Colonic mucosa (tissue), 4 donors: Measurements from ENCODE around the gene SKIC3. TPM values are rescaled to one million over a fixed set of nuclear protein-coding genes. Genes with fewer than 3 reads are reported as not detected.

ENCODE experiments used
- DNase-seq: peaks from one replicate; pipeline ENCODE4 v3.0.0-alpha.2; 2020
- H3K27ac ChIP-seq: fragments of 200-600 bp; one replicate; pipeline ENCODE4 v1.8.0; 2021
- H3K27me3 ChIP-seq: fragments of 200-600 bp; one replicate; pipeline ENCODE4 v1.8.0; 2021
- H3K36me3 ChIP-seq: fragments of 200-600 bp; one replicate; pipeline ENCODE4 v1.8.0; 2021
- H3K4me1 ChIP-seq: fragments of 200-600 bp; one replicate; pipeline ENCODE4 v1.8.0; 2021; ENCODE audit warnings: mild to moderate bottlenecking
- H3K4me3 ChIP-seq: fragments of 200-600 bp; one replicate; pipeline ENCODE4 v1.8.0; 2021
- H3K9ac ChIP-seq, 2 donors: one replicate each; pipeline ENCODE4 v1.7.0; 2013; ENCODE audit warnings: control low read depth in 2 of 2, low read depth in 2 of 2, low read length in 2 of 2
- H3K9me3 ChIP-seq: fragments of 200-600 bp; one replicate; pipeline ENCODE4 v1.8.0; 2021
- intact Hi-C: fragments of 100-400 bp; cut with DNase I; formaldehyde crosslinking; loops from one replicate; pipeline ENCODE4 v1.14.1; 2022
- total RNA-seq, 2 donors: library from RNA; stranded (reverse); fragmentation: NEBNext Ultra II Directional in 1 of 2; extraction: Animal tissue kit (Norgen Biotek cat#: 25700) in 1 of 2; gene quantifications; one replicate each; pipeline ENCODE4 v1.2.1, GENCODE V29; 2021
- TF ChIP-seq, protein P1 (sequence below): fragments of 200-600 bp; IDR thresholded peaks from one replicate; pipeline ENCODE4 v1.8.0; 2022; ENCODE audit warnings: antibody characterized with exemption, mild to moderate bottlenecking
- donor health status: healthy.
- donor health status: DM: no; HTN: no; CAD: no.
- donor health status: DM: no; HTN: no; CAD: no.

Gene SKIC3
- total RNA-seq = 10 to 100 TPM; 51.3 to 65.8 TPM

DNA sequence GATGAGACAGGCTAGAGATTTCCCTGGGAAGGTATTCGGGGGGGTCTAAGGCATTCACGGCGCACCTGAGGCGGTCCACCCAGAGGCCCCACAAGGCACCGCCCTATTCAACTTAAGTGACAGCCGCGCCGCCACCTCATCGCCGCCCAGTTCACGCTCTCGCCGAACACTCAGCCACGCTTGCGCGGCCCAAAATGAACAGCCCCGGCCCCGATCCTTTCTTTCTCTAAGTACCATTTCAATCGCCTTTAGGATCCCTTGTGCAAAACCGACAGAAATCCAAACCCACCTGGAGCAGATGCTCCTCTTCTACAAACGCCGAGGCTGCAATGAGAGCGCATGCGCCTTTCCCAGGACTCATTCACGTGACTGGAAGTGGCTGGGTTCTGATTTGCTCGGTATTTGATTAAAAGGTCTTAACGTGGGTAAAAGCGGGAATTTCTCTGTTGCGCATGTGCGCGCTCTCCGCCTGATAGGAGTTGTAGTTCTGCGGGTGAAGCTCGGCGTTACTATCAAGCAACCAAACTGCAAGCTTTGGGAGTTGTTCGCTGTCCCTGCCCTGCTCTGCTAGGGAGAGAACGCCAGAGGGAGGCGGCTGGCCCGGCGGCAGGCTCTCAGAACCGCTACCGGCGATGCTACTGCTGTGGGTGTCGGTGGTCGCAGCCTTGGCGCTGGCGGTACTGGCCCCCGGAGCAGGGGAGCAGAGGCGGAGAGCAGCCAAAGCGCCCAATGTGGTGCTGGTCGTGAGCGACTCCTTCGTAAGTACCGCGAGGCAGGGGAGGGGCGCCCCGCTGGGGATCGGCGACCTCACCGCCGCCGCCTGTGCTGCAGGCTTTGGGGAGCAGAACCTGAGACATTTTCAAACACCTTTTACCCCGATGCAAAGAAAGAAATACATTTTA lies at the start of gene SKIC3, which contains the start of gene ARSK:
Gene SKIC3 (minus strand): TSS at position 331 of the 902 bp plus-strand sequence. CDS start 7,827 bp downstream, outside the sequence.
Gene ARSK (plus strand): TSS at position 455 of the 902 bp plus-strand sequence. CDS start 178 bp downstream, at position 633.
- TF ChIP-seq, protein P1, sequence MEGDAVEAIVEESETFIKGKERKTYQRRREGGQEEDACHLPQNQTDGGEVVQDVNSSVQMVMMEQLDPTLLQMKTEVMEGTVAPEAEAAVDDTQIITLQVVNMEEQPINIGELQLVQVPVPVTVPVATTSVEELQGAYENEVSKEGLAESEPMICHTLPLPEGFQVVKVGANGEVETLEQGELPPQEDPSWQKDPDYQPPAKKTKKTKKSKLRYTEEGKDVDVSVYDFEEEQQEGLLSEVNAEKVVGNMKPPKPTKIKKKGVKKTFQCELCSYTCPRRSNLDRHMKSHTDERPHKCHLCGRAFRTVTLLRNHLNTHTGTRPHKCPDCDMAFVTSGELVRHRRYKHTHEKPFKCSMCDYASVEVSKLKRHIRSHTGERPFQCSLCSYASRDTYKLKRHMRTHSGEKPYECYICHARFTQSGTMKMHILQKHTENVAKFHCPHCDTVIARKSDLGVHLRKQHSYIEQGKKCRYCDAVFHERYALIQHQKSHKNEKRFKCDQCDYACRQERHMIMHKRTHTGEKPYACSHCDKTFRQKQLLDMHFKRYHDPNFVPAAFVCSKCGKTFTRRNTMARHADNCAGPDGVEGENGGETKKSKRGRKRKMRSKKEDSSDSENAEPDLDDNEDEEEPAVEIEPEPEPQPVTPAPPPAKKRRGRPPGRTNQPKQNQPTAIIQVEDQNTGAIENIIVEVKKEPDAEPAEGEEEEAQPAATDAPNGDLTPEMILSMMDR = peak; percentile 13
- Histone ChIP-seq H3K4me3 (peak within 1 kb of the TSS; percentile 85), H3K36me3 (no peaks in the 10 kb centered on the region), H3K27ac (peak within 1 kb of the TSS; percentile 93), H3K9ac (peak within 1 kb of the TSS; percentile 84 to 89), H3K27me3 (no peaks in the 10 kb centered on the region), H3K4me1 (peaks cover 4% of the 10 kb centered on the region), H3K9me3 (no peaks in the 10 kb centered on the region)
- peak; percentile 96 for DNase-seq
- intact Hi-C loops = no loop called here

- H3K4me3 ChIP-seq = no peak overlapping the region
- no peak overlapping the region for H3K9ac ChIP-seq
- no peaks in the 10 kb centered on the region for H3K4me1 ChIP-seq
- no peaks in the 10 kb centered on the region for H3K27me3 ChIP-seq
- H3K36me3 ChIP-seq = no peaks in the 10 kb centered on the region
- TF ChIP-seq, protein P1 = no peak
- H3K9me3 ChIP-seq = no peaks in the 10 kb centered on the region
- intact Hi-C loops = no loop called here
- no peak overlapping the region for H3K27ac ChIP-seq
- no peak for DNase-seq
Measured at GRCh38 chr5:95600557-95600956, 45.8 kb upstream of the SKIC3 start.

- TF ChIP-seq, protein P1 = no peak
- H3K36me3 ChIP-seq = no peaks in the 10 kb centered on the region
- H3K9me3 ChIP-seq = no peaks in the 10 kb centered on the region
- no peaks in the 10 kb centered on the region for H3K27me3 ChIP-seq
- no peak overlapping the region for H3K27ac ChIP-seq
- intact Hi-C loops = no loop called here
- H3K4me3 ChIP-seq = no peak overlapping the region
- no peak for DNase-seq
- H3K4me1 ChIP-seq = no peaks in the 10 kb centered on the region
- H3K9ac ChIP-seq = no peak overlapping the region
Measured at GRCh38 chr5:95599252-95599651, 44.5 kb upstream of the SKIC3 start.

GRCh38 chr5:95595289-95595931 lies 40.6 kb upstream of the SKIC3 start:
- Histone ChIP-seq H3K27ac (no peak overlapping the region), H3K9me3 (no peaks in the 10 kb centered on the region), H3K36me3 (no peaks in the 10 kb centered on the region), H3K9ac (no peak overlapping the region), H3K4me1 (no peaks in the 10 kb centered on the region), H3K4me3 (no peak overlapping the region), H3K27me3 (no peaks in the 10 kb centered on the region)
- intact Hi-C loops = no loop called here
- DNase-seq = no peak
- TF ChIP-seq, protein P1 = no peak

GRCh38 chr5:95591490-95591901 lies 36.7 kb upstream of the SKIC3 start:
- H3K27ac ChIP-seq = no peak overlapping the region
- H3K9ac ChIP-seq = no peak overlapping the region
- intact Hi-C loops = no loop called here
- H3K36me3 ChIP-seq = no peaks in the 10 kb centered on the region
- TF ChIP-seq, protein P1 = no peak
- H3K9me3 ChIP-seq = no peaks in the 10 kb centered on the region
- no peak overlapping the region for H3K4me3 ChIP-seq
- H3K4me1 ChIP-seq = no peaks in the 10 kb centered on the region
- DNase-seq = no peak
- H3K27me3 ChIP-seq = no peaks in the 10 kb centered on the region
